Right lobe of liver (tissue), 4 donors: Measurements from ENCODE around the gene METAP1.

Source experiments
- POLR2A ChIP-seq: fragments of 450-650 bp; IDR thresholded peaks from one replicate; pipeline ENCODE4 v1.6.1; 2017; ENCODE audit warnings: antibody characterized with exemption, mild to moderate bottlenecking
- TF ChIP-seq, protein P1 (sequence below), 4 donors: fragments of 200-600 bp in 3 of 4; fragments of 450-650 bp in 1 of 4; IDR thresholded peaks; one replicate each; pipeline versions ENCODE4 v1.5.1 to v1.8.0; 2016 to 2022; ENCODE audit warnings: antibody characterized with exemption in 4 of 4, mild to moderate bottlenecking in 2 of 4
- donor health status: DM: no; HTN: no; CAD: no.
- donor health status: DM: no; HTN: no; CAD: no.
- donor health status: DM: no; HTN: yes; CAD: no.

DNA sequence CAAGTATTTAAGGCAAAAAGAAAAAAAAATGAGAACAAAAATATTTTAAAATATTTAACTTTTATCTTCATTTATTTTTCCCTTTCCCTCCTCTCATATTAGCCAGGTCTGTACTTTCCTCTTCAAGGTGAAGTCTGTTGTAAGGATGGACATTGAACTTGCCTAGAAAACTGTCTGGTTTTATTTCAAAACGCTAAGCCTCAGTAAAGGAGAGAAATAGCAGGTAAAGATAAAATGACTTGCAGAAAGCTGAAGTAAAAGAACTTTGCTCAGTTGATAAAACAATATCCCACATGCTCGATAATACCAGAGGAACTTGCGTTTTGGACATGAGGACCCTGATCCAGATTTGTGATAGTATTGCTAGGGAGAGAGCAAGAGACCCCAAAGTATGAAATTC lies 28.6 kb upstream of the METAP1 start:
- TF ChIP-seq, protein P1, sequence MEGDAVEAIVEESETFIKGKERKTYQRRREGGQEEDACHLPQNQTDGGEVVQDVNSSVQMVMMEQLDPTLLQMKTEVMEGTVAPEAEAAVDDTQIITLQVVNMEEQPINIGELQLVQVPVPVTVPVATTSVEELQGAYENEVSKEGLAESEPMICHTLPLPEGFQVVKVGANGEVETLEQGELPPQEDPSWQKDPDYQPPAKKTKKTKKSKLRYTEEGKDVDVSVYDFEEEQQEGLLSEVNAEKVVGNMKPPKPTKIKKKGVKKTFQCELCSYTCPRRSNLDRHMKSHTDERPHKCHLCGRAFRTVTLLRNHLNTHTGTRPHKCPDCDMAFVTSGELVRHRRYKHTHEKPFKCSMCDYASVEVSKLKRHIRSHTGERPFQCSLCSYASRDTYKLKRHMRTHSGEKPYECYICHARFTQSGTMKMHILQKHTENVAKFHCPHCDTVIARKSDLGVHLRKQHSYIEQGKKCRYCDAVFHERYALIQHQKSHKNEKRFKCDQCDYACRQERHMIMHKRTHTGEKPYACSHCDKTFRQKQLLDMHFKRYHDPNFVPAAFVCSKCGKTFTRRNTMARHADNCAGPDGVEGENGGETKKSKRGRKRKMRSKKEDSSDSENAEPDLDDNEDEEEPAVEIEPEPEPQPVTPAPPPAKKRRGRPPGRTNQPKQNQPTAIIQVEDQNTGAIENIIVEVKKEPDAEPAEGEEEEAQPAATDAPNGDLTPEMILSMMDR (IDR thresholded peaks at IDR 0.05), result no peak
- TF ChIP-seq POLR2A, result no peak
